Measurements from ENCODE around the gene USP30. TPM values are rescaled to one million over a fixed set of nuclear protein-coding genes. Genes with fewer than 3 reads are reported as not detected.

Gene USP30
- total and polyA plus RNA-seq, 8 donors, result 3.2 to 41.4 (median 10.9) TPM

GRCh38 chr12:109121346-109121880 is 69.0 kb downstream of the USP30 start:
- DNase-seq, result no peak
- peaks cover 31 to 57% (median 43%) of the 10 kb centered on the region in 4 donors for H3K4me1 ChIP-seq

GRCh38 chr12:109124878-109125648 is 72.7 kb downstream of the USP30 start:
- intact Hi-C loops (cut with DNase I; ENCODE audit: low total_unique reads), result no loop called here
- Histone ChIP-seq H3K4me3 (no peak overlapping the region), H3K36me3 (no peaks in the 10 kb centered on the region), H3K9me3 (no peaks in the 10 kb centered on the region), H3K27me3 (no peaks in the 10 kb centered on the region), H3K4me1 (peaks cover 2 to 35% (median 18%) of the 10 kb centered on the region in 4 donors), H3K27ac (peak overlapping the region in 1 of 5 donors; percentile 75)
- 81 to 89% (median 84%) methylated on average over 12 of the region's 12 CpGs for WGBS, 5 donors
- no peak for DNase-seq
- no peak for TF ChIP-seq POLR2A (IDR thresholded peaks at IDR 0.05)
- no peak for TF ChIP-seq CTCF (IDR thresholded peaks at IDR 0.05)

More at GRCh38 chr12:109121346-109121880, 69.0 kb downstream of the USP30 start:
- Histone ChIP-seq H3K36me3 (no peaks in the 10 kb centered on the region), H3K27ac (no peak overlapping the region), H3K9me3 (no peaks in the 10 kb centered on the region), H3K4me3 (no peak overlapping the region), H3K27me3 (no peaks in the 10 kb centered on the region)
- intact Hi-C loops (cut with DNase I; ENCODE audit: low total_unique reads), result no loop called here
- no peak for TF ChIP-seq CTCF (IDR thresholded peaks at IDR 0.05)
- TF ChIP-seq EP300 (IDR thresholded peaks at IDR 0.05), result no peak
- TF ChIP-seq POLR2A (IDR thresholded peaks at IDR 0.05), result no peak
- no peak for TF ChIP-seq POLR2AphosphoS5 (IDR thresholded peaks at IDR 0.05)
- 93 to 100% (median 97%) methylated on average over 2 to 3 of the region's 3 CpGs for WGBS, 5 donors

- WGBS, 5 donors, result 62 to 81% (median 70%) methylated on average over 7 of the region's 7 CpGs
- intact Hi-C loops (cut with DNase I; ENCODE audit: low total_unique reads), result no loop called here
- Histone ChIP-seq H3K27me3 (no peaks in the 10 kb centered on the region), H3K4me3 (no peak overlapping the region), H3K9me3 (no peaks in the 10 kb centered on the region), H3K4me1 (peaks cover 4 to 33% (median 16%) of the 10 kb centered on the region in 4 donors), H3K27ac (peak overlapping the region in 1 of 5 donors; percentile 75), H3K36me3 (no peaks in the 10 kb centered on the region)
- no peak for DNase-seq
- TF ChIP-seq POLR2A (IDR thresholded peaks at IDR 0.05) (no peak), EP300 (IDR thresholded peaks at IDR 0.05) (no peak)
These were observed 73.4 kb downstream of the USP30 start for GRCh38 chr12:109125791-109126190.

GRCh38 chr12:109126784-109127183 is 74.4 kb downstream of the USP30 start:
- intact Hi-C loops (cut with DNase I; ENCODE audit: low total_unique reads), result no loop called here
- WGBS, 5 donors, result 62 to 79% (median 76%) methylated on average over 3 of the region's 3 CpGs
- TF ChIP-seq POLR2A (IDR thresholded peaks at IDR 0.05), result no peak
- no peak for TF ChIP-seq EP300 (IDR thresholded peaks at IDR 0.05)
- no peak for TF ChIP-seq CTCF (IDR thresholded peaks at IDR 0.05)
- peak in 1 of 3 donors; percentile 42 for TF ChIP-seq POLR2AphosphoS5 (IDR thresholded peaks at IDR 0.05)
- Histone ChIP-seq H3K4me3 (no peak overlapping the region), H3K36me3 (no peaks in the 10 kb centered on the region), H3K9me3 (no peaks in the 10 kb centered on the region), H3K4me1 (peaks cover 10 to 41% (median 20%) of the 10 kb centered on the region in 4 donors), H3K27me3 (no peaks in the 10 kb centered on the region), H3K27ac (peak overlapping the region in 4 of 5 donors; percentile 18 to 75 (median 40))
- DNase-seq, result peak in 1 of 2 donors; percentile 65
